ENCODE results near the gene COG5. TPM values are rescaled to one million over a fixed set of nuclear protein-coding genes. Genes with fewer than 3 reads are reported as not detected.
"Not testable (repeated sequence)": the region's sequence is repeated elsewhere in the genome, so short reads cannot be mapped to it uniquely, and the experiment has no call there.

The COG5 gene
- total and polyA plus RNA-seq, 2 experiments from 2014 or later = 15.8 to 53.5 TPM

DNA sequence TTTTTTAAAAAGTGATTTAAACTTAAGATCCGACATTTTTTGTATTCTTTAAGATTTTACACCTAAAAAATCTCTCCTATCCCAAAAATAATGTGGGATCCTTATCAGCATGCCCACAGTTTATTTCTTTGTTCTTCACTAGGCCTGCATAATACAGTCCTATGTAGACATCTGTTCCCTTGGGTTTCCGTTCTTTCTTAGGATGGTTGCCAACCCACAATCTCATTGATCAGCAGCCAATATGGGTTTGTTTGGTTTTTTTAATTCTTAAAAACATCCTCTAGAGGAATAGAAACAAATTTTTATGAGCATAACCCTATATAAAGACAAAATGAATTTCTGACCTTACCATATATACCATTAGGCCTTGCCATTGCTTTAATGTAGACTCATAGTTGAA, 403.3 kb downstream of the COG5 start:
- H3K9me3 ChIP-seq (ENCODE audit: low read depth) = no peaks in the 10 kb centered on the region

DNA sequence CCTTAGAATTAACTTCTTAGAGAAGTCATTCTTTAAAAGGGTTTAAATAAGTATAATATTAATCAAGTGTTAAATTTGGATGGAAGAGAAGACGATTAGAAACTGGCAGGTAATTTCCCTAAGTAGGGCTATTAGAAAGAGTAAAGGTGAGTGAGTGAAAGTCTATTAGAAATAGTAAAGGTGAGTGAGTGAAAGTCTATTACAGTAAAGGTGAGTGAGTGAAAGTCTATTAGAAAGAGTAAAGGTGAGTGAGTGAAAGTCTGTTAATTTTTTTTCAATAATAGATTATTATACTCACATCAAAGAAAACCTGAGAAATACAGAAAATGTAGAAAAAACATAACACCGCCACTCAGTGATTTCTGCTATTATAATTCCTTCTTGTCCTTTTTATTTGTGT, 405.7 kb downstream of the COG5 start:
- no peaks in the 10 kb centered on the region for H3K36me3 ChIP-seq (replicated peaks; ENCODE audit: insufficient read depth, low read depth)
- no peaks in the 10 kb centered on the region for H4K20me1 ChIP-seq (ENCODE audit: insufficient read depth, poor library complexity, severe bottlenecking)
- H3K4me1 ChIP-seq (ENCODE audit: insufficient read depth) = no peaks in the 10 kb centered on the region
- H3K27me3 ChIP-seq = no peaks in the 10 kb centered on the region
- TF ChIP-seq, protein P1, sequence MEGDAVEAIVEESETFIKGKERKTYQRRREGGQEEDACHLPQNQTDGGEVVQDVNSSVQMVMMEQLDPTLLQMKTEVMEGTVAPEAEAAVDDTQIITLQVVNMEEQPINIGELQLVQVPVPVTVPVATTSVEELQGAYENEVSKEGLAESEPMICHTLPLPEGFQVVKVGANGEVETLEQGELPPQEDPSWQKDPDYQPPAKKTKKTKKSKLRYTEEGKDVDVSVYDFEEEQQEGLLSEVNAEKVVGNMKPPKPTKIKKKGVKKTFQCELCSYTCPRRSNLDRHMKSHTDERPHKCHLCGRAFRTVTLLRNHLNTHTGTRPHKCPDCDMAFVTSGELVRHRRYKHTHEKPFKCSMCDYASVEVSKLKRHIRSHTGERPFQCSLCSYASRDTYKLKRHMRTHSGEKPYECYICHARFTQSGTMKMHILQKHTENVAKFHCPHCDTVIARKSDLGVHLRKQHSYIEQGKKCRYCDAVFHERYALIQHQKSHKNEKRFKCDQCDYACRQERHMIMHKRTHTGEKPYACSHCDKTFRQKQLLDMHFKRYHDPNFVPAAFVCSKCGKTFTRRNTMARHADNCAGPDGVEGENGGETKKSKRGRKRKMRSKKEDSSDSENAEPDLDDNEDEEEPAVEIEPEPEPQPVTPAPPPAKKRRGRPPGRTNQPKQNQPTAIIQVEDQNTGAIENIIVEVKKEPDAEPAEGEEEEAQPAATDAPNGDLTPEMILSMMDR (IDR thresholded peaks at IDR 0.05; ENCODE audit: poor library complexity) = no peak
- TF ChIP-seq EZH2 (IDR thresholded peaks at IDR 0.05; ENCODE audit: borderline replicate concordance) = no peak
- no peak for TF ChIP-seq EZH2phosphoT487 (IDR thresholded peaks at IDR 0.05; ENCODE audit: low read depth, severe bottlenecking, unreplicated experiment)
- no peak overlapping the region for H2AFZ ChIP-seq
- no peaks in the 10 kb centered on the region for H3K9me3 ChIP-seq (ENCODE audit: low read depth)
- no peaks in the 10 kb centered on the region for H3K79me2 ChIP-seq
- 89% methylated on average over 2 of the region's 2 CpGs for WGBS (ENCODE audit: low lambda C conversion rate, missing lambda C conversion rate)
- H3K9me2 ChIP-seq (replicated peaks; ENCODE audit: insufficient read depth) = no peaks in the 10 kb centered on the region
- no peak overlapping the region for H3K27ac ChIP-seq
- H3K4me2 ChIP-seq = no peak overlapping the region
- H3K4me3 ChIP-seq = no peak overlapping the region
- no peak for DNase-seq (ENCODE audit: low spot score)

More for the DNA sequence above, 403.3 kb downstream of the COG5 start:
- Histone ChIP-seq H3K4me2 (no peak overlapping the region), H3K27me3 (no peaks in the 10 kb centered on the region), H4K20me1 (ENCODE audit: insufficient read depth, poor library complexity, severe bottlenecking) (no peaks in the 10 kb centered on the region), H3K27ac (no peak overlapping the region), H3K4me3 (no peak overlapping the region), H3K36me3 (replicated peaks; ENCODE audit: insufficient read depth, low read depth) (no peaks in the 10 kb centered on the region), H3K4me1 (ENCODE audit: insufficient read depth) (no peaks in the 10 kb centered on the region), H3K79me2 (no peaks in the 10 kb centered on the region), H3K9me2 (replicated peaks; ENCODE audit: insufficient read depth) (no peaks in the 10 kb centered on the region), H2AFZ (no peak overlapping the region)
- WGBS (ENCODE audit: low lambda C conversion rate, missing lambda C conversion rate) = 92% methylated on average over 2 of the region's 2 CpGs
- TF ChIP-seq, protein P1 (IDR thresholded peaks at IDR 0.05; ENCODE audit: poor library complexity) = no peak
- TF ChIP-seq EZH2 (IDR thresholded peaks at IDR 0.05; ENCODE audit: borderline replicate concordance) (no peak), EZH2phosphoT487 (IDR thresholded peaks at IDR 0.05; ENCODE audit: low read depth, severe bottlenecking, unreplicated experiment) (no peak)
- DNase-seq (ENCODE audit: low spot score) = no peak

DNA sequence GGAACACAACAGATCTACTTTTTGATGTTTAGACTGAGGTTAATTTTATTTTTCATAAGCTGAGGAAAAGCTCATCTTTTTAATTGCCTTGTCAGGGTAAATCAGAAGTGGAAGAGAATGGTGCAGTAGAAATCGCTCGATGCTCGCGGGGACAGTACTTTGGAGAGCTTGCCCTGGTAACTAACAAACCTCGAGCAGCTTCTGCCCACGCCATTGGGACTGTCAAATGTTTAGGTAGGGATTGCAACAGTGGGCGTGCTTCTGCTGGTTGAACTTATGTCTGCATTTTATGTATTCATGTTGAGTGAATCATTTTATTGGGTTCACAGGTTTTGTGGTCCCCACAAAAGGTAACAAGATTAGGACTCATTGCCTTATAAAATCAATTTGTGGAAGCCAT, 406.6 kb downstream of the COG5 start:
- Histone ChIP-seq H3K9me3 (ENCODE audit: low read depth) (no peaks in the 10 kb centered on the region), H3K4me1 (ENCODE audit: insufficient read depth) (no peaks in the 10 kb centered on the region), H2AFZ (no peak overlapping the region), H3K27ac (no peak overlapping the region), H3K4me3 (no peak overlapping the region), H3K79me2 (no peaks in the 10 kb centered on the region), H3K27me3 (no peaks in the 10 kb centered on the region), H4K20me1 (ENCODE audit: insufficient read depth, poor library complexity, severe bottlenecking) (no peaks in the 10 kb centered on the region), H3K36me3 (replicated peaks; ENCODE audit: insufficient read depth, low read depth) (no peaks in the 10 kb centered on the region), H3K9me2 (replicated peaks; ENCODE audit: insufficient read depth) (no peaks in the 10 kb centered on the region), H3K4me2 (no peak overlapping the region)
- DNase-seq (ENCODE audit: low spot score) = no peak
- TF ChIP-seq EZH2phosphoT487 (IDR thresholded peaks at IDR 0.05; ENCODE audit: low read depth, severe bottlenecking, unreplicated experiment) = no peak
- TF ChIP-seq EZH2 (IDR thresholded peaks at IDR 0.05; ENCODE audit: borderline replicate concordance) = no peak
- TF ChIP-seq, protein P1 (IDR thresholded peaks at IDR 0.05; ENCODE audit: poor library complexity) = no peak
- 96% methylated on average over 7 of the region's 7 CpGs for WGBS (ENCODE audit: low lambda C conversion rate, missing lambda C conversion rate)

DNA sequence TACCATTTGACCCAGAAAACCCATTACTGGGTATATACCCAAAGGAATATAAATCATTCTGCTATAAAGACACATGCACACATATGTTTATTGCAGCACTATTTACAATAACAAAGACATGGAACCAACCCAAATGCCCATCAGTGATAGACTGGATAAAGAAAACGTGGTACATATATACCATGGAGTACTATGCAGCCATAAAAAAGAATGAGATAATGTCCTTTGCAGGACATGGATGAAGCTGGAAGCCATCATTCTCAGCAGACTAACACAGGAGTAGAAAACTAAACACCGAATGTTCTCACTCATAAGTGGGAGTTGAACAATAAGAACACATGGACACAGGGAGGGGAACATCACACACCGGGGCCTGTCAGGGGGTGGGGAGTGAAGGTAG, 408.0 kb downstream of the COG5 start:
- H3K4me3 ChIP-seq; H3K36me3 ChIP-seq (replicated peaks; ENCODE audit: insufficient read depth, low read depth); H4K20me1 ChIP-seq (ENCODE audit: insufficient read depth, poor library complexity, severe bottlenecking); H3K9me2 ChIP-seq (replicated peaks; ENCODE audit: insufficient read depth); H2AFZ ChIP-seq; H3K27ac ChIP-seq; H3K27me3 ChIP-seq; DNase-seq (ENCODE audit: low spot score); H3K4me2 ChIP-seq; H3K4me1 ChIP-seq (ENCODE audit: insufficient read depth); H3K9me3 ChIP-seq (ENCODE audit: low read depth); H3K79me2 ChIP-seq: not testable (repeated sequence)
- WGBS (ENCODE audit: low lambda C conversion rate, missing lambda C conversion rate) = 94% methylated on average over 3 of the region's 3 CpGs
